SK-N-MC (cell line): ENCODE results near the gene CCDC158.

ENCODE experiments used
- EZH2 ChIP-seq: fragments of 200-600 bp; sonication (generic); IDR thresholded peaks from one replicate; pipeline ENCODE4 v1.6.1; 2017; ENCODE audit warnings: antibody characterized with exemption
- FOXP2 ChIP-seq: optimal IDR thresholded peaks from 2 replicates; pipeline ENCODE3; 2011; ENCODE audit warnings: mild to moderate bottlenecking, moderate library complexity; ENCODE audit not compliant: insufficient read depth; ENCODE audit errors: extremely low read length, control extremely low read depth
- POLR2AphosphoS5 ChIP-seq: IDR thresholded peaks from 2 replicates; pipeline ENCODE4 v1.6.1; 2012; ENCODE audit warnings: mild to moderate bottlenecking, low read depth, low read length, borderline replicate concordance

DNA sequence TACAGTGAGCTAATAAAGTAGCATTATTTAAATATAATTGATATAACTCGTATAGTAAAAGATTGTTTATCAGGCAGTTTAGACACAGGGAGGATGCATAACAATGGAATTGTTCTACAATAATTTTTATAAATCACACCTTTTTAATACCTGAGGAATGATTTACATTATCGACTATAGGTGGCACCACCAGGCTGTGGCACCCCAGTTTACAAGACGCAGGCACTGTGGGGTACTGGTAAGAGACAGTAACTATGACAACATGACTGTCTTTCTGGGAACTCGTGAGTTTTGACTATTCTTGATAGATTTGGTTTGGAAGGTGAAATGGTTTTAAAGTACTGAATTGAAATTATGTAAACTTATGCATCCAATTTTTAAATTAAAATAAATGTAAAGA lies 141.5 kb downstream of the CCDC158 start:
- no peak for TF ChIP-seq POLR2AphosphoS5
- no peak for TF ChIP-seq EZH2
- TF ChIP-seq FOXP2, result no peak
